Measurements from ENCODE around the gene ITPKB.

Gene ITPKB

DNA sequence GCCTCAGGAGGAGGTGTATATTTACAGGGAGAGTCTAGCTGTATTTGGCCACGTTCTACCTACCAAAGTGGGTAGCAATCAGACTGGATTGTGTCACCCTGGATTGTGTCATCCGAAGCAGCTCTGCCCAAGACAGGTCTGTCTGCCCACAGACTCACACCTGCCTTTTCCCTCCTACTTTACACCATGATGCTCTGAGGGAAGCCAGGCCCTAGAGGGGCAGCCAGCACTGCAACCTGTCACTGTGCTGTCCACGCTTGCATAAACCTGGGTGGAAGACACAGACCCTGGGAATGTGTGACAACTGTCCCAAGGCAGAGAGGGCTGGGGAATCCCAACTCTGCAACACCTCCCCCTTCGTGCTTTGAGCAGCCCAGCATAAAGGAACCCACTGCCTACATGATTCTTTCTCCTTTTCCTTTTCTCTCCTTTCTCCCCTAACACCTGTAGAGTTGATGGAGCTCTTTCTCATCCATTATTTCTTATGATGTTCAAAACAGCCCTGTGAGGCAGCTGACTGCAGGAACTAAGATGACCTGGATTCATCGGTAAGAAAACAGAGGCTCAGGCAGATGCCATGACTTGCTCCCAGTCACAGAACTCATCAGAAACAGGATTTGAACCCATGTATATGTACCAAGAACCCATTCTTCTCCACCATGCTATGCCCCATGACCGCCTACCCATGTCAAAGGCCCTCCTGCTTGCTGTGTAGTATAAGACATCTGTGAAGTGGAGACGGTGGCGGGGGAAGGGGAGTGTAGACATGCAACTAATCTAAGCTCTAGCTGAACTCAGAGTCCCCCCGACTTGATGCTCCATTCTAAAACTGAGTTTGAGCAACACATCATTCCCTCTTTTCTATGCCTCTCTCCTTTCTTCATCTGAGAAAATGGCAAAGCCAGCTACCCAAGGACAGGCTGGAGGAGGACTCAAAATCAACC is 55.9 kb downstream of the ITPKB start:
- DNase-seq, result no peak

DNA sequence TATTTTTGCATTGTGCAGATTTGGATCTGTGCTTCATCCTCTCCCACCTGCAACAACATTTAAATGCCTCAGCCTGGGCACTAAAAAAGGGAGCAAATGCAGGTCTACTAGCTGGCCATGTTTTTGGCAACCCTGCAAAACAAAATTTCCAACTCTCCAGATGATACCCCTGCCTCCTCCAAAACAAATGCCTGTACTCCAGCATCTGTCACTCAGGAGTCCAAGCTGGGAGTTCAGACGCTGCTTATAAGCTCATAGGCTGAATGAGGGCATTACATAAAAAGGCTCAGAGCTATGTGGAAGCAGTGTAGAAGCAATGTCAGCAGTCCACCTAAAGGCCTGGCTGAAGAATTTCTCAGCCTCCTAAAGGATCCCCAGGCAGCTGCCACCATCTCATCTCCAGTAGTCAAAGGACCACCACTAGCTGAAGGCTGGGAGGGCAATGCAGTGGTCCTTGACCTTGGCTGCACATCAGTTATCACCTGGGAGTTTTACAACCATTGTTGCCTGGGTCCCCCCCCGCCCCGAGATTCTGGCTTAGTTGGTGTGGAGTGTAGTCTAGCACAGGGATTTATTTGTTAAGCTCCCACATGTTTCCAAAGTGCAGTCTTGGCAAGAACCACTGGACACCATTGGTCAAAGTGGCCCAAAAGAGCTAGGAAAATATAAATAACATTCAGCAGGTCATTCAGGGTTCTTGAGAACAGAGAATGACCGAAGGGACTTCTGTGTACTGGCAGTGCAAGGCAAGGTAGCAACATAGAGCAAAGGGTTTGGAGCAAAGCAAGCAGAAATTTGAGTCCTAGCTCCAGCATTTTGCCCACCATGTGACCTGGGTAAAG is 57.2 kb downstream of the ITPKB start:
- no peak for DNase-seq

DNA sequence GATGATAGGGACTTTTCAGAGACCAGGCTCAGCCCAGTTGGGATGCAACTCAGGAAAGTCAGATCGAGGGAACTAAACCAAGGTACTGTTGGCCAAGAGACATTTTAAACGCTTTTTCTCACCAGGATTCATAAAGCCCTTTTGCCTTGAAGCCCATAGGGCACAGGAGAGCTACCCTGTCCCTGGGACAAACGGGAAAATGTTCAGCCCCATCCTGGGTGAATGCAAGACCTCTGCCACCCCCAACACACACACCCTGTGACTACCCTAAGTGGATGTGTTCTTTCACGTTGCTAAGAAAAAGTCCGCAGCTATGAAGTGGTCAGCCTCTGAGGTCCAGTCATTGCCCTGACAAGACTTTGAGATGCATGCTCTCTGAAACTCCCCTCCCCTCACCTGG is 58.4 kb downstream of the ITPKB start:
- DNase-seq, result no peak

DNA sequence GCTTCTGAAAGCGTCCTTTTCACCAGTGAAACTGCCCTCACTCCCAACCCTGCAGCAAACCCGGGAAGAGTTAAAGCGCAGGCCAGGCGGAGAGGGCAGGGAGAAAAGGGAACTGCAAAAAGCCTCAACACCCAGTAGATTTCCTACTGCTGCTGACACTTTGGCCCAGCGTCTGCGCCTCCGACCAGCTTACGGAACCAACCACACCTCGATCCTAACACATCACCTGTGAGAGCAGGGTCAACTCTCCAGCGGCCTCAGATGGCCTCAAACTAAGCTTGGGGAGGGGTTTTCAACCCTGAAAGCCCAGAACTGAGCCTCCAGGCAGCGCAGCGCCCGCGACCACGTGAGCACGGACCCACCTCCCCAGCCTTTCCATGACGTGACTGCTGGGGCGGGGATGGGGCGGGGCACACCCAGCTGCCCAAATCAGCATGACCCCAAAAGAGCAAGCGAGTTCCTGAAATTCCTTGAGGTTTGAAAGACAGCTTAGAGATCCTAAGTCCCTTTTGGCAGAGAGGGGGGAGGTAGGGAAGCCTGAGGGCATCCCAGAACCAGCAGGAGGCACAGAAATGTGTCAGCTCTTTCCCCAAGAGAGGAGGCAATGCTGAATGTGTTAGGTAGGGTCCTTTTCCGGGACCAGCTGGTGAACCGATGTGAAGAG is 59.1 kb downstream of the ITPKB start:
- DNase-seq, result no peak

DNA sequence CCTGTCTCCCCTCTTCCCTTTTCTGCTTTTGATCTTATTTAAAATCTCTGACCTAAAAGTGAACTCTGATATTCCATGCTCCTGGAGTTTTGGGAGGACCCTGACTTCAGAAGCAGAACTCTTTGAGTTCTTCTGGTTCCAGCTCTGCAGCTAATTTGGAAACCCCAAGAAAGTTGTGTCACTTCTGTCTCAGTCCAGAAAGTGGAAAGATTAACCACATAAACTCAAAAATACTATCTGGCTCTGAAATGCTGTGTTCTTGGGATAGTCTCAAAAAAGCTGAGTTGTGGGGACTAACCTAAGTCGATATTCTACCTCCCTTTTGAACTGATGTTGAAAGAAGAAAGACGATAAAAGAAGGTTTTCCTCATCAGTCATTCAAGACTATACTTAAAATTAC is 59.8 kb downstream of the ITPKB start:
- no peak for DNase-seq

DNA sequence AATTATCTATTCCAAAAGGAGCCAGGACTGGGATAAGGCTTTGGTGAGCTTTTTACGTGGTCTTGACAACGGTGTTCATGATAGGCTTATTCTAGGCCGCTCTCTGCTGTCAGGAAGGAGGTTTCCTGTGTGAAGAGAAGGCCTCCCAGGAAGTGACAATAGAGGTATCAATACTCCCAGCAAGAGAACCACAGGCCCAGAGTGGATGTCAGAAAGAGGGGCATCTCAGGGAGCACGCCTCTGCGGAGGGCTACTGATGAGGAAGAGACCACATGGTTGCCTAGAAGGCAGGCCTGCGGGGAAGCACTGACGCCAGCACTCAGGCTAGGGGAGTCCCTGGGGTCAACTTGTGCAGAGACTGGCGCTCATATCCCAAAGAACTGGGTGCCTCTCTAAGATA is 60.4 kb downstream of the ITPKB start:
- DNase-seq, result no peak

DNA sequence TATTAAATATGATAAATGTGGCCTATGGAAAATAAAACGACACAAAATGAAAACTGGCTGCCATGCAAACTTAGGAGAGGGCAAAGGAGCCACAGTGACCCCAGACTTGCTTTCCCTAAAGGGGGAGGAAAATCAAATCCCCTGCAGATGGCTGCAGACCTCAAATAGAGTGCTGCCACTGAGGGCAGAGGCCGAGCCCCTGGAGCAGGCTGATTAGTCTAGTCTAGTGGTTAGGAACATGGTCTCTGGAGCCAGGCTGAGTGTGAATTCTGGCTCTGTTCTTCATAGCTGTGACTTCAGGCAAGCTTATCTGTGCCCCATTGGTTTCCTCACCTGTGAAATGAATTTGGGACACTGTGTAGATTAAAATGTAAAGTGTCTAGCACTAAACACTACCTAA is 60.8 kb downstream of the ITPKB start:
- DNase-seq, result no peak

DNA sequence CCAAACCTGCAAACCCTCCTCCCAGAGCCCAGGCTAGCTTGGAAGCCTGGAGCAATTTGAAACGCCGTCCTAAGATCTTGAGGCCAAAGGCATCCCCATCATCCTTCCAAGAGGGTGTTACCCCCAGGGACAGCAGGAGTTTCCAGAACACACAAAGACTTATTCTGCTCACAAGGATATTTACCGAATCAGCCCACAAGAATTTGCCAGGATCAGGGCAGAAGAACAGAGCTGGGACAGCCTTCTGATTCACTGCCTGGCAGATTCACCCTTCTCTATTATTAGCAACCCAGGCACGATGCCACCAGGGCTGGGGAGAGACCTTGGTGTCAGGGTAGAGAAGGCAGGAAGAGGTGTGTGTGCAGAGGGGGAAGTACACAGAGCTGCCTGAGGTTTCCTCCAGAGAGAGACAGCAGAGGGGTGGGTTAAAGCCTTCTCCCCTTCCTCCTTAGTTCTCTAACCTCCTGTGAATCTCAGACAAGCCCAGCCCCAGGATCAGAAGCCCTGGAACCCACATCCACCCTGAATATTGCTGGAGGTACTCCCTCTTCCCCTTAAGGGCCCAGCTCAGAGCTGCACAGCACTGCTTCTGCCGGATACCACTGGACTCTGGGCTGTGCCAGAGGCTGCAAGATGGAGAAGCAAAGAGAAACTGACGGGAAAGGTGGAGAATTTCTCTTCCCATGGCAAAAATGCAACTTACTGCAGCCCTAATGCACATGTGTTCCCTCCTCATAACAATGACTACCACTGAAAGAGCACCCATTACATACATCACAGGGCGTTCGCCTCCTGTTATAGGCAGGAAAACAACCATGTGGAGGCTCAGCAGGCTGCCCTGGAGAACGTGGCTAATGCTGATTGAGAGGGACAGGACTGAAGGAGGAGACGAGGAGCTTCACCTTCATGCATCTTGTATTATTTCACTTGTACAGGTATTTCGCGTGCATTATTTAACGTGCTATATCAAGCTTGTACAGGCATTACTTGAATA is 61.8 kb downstream of the ITPKB start:
- no peak for DNase-seq

DNA sequence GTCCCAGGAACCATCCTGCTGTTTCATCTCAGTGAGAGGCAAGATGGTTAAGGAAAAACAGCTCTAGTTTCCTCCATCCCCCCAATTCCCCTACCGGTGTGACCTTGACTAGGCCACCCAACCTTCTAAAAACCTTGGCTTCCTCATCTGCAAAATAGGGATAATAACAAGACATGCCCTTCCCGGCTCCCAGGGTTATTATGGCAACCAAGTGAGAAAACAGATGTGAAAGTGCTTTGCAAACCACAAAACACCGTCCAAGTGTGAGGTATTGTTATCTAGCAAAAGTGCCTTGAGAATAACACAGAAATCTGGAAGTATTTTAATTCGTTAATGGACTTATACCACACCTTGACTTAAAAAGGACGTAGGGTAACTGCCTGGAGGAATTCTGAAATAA is 62.7 kb downstream of the ITPKB start:
- no peak for DNase-seq

DNA sequence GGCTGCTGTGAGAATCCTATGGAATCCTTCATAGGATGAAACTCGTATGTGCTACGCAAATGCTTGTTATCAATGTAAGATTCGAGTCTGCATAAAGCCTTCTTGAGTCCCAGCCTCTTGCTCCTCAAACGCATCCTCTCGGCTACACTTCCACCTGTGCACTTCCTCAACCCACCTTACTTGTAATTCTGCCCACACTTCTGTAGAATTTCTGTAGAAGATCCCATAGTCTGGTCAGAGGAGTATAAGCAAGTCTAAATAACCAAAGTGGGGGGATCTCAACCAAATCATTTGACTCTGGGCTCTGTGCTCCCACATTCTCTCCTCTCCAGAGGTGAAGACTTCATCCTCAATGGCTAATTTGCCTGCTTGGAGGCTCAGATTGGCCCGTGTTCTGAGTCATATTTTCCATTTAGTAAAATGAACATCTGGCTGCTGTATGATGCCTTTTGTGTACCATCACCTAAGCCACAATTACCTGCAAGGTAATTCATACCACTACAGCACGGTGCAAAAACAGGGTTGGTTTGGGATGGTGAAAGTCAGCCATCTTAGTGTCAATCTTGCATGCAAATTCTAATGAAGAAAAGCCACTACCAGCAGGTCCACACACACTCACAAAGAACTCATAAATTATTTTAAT is 63.2 kb downstream of the ITPKB start:
- DNase-seq, result no peak

DNA sequence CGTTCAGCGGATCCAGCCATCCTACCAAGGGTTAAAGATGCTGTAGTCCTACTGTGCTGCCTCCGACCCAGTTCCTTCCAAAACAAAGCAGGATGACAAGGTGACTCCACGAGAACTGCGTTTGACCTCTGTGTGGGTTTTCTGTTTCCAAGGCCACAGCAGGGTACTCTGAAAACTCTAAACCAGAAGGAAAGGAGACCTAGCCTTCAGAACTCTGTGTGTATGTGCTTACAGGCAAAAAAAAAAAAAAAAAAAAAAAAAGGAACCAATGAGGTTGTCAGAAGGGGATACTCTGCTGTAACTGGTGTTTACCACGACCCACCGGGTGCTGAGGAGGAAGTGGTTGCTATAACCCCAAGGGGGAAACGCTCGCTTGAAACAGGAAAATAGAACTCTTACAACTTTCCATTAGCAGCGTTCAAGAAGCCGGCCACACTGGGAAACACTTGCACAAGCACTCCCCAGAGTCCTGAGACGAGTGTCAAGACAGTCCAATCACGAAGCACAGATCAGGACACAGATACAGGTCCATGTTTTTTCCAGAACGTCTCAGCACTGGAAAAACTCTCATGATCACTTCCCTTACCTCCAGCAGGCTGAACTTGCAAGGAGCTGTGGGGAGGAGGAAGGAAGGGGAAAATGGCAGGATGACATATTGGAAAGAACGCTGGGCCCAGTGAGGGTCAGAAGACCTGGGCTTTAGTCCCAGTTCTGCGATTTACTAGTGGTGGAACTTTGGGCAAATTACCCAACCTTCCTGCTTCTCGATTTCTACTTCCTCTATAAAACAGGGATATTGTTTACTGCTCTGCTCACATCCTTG is 64.0 kb downstream of the ITPKB start:
- DNase-seq, result no peak

DNA sequence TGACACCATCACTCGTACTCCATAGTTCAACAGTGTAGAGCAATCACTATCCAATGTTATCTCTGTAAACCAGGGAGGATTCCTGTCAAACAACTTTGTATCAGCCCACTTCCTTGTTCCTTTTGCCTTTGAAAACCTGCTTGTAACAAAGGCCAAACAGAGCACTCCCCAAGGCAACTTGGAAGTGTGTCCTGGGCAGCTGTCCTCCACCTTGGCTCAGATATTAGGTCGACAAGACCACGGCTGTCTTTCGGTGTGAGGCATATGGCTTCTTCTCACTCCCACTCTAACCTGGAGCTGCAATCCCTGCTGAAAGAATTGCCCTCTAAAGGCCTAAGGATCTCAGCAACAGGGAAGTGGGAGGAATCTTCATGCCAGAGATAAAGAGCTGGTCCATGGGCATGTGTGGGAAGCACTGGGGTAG is 66.7 kb downstream of the ITPKB start:
- no peak for DNase-seq

DNA sequence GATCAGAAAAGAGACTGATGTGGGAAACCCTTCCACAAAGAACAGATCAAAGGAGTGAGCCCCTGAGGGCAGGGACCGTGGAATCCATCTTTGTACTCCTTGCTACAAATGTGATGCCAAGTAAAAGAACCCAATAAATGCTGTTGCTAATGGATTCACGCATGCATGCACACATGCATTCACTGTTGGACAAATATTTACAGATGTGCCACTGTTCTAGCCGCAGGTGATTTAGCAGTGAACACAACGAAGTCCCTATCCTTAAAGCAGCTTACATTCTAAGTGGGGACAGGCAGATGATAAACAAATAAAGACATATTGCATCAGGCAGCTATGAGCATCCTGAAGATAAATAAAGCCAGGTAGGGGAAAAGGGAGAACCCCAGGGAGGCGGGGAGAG is 67.8 kb downstream of the ITPKB start:
- peak; percentile 92 for DNase-seq

DNA sequence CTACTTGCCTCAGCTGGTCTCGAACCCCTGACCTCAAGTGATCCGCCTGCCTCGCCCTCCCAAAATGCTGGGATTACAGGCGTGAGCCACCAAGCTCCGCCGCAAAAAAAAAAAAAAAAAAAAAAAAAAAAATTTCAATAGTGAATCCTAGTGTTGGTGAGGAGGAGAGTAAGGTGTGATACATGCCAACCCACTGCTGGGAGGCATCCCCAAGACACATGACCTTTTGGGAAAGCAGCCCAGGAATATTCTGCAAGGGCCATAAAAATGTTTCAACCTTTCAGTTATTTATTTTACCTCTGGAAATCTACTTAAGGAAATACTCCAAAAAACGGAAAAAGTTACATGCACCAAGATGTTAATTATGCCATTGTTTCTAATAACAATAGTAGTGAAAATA is 69.0 kb downstream of the ITPKB start:
- no peak for DNase-seq

DNA sequence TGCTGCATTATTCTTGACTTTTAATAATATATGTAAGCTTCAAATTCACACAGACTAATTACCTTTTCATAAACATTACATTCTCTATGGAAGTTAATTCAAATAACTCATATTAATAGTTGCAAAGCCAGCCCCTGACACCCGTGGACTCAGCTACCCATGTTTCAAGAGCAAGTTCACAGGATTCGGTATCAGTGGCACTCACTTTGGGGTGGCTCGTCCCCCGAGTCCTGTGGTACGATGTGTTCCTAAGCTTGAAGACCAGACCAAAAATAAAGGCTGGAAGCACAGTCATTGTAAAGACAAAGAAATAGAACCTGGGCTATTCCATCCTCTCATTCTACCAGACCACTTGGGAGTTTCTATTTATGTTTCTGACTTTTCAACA is 70.9 kb downstream of the ITPKB start:
- DNase-seq, result no peak

DNA sequence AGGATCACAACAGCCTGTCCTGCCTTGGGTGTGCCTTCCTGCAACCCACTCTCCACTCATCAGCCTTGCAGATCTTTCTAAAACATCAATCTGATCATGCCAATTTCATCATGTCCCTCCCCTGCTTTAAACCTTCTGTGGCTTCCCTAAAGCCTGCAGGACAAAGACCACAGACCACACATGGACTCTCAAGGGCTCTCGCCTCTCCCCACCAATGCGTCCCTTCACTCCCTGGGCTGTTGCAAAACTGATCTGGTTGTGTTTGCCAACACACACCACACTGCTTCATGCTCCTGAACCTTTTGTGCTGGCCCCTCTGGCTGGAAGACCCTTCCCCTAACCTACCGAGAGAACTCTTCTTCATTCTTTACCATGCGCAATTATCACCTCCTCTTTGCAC is 72.4 kb downstream of the ITPKB start:
- no peak for DNase-seq

DNA sequence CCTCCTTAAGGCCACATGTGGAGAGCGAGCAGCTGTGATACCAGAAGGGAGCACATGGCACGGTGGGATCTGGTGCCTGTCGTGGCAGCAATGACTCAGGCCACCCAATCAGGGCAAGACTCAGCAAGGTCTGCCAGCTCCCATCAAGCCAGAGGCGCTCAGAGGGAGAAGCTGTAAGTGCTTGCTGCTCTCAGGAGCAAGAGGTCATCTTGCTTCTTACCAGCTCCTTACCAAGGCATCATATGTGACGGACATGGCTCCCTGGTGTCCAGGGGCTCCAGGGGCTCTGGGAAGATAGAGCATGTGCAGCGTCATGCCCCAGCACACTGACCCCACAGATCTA is 72.9 kb downstream of the ITPKB start:
- no peak for DNase-seq

DNA sequence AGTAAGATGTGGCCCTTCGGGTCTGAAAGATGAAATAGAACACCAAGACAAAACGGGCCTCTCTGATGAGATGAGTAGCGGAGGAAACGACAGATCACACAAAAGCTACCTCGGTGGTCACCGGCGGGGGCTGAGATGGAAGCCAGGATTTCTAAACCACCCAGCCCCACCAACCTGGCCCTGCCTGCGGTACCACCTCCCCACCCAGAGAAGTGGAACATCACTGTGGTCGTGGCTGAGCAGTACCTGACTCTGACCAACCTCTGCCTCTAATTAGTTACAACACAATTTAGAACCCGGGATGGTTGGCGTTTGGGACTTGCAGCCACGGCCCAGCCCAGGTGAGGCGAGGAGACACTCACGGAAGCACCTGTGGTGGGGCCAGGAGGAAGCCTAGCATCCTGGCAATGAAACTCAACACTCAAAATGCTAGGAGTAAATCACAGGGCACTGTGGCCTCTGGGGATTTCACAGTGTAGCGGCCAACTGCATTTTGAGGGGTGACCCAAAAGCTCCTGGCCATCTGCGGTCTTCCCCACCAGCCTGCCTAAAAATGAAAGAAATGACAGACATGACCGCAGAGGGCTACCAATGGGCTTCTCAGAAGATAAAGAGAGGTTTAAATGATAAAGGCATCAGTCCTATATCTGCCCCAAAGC is 73.4 kb downstream of the ITPKB start:
- no peak for DNase-seq

DNA sequence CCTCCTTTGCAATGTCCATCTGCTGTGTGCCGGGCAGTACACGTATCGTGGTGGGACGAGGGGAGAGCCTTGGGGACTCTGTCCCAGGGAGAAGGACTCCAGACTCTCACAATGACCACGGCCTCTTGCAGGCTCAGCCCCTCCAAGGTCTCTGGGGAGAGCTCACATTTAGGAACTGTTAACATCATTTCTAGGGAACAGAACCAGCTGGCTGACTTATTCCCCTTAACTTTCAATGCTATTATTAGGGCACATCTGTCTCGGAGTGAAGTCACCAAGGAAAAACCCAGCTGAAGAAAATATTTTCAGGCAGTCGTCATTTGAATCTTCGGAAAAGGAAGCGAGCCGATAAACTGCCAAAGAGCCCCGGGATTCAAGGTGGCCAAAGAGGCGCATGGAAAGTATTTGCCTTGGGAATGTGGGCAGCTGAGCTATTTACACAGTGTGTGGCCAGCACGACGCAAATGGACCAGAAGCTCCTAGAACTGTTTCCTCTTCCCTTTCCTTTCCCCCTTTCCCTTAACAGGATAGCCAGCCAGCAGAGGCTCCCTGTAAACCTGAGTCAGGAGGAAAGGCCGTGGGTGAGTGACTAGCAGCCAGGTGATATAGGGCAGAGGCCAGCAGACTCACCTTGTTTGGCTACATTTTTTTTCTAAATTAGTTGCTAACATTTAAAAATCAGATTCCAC is 74.5 kb downstream of the ITPKB start:
- DNase-seq, result no peak

DNA sequence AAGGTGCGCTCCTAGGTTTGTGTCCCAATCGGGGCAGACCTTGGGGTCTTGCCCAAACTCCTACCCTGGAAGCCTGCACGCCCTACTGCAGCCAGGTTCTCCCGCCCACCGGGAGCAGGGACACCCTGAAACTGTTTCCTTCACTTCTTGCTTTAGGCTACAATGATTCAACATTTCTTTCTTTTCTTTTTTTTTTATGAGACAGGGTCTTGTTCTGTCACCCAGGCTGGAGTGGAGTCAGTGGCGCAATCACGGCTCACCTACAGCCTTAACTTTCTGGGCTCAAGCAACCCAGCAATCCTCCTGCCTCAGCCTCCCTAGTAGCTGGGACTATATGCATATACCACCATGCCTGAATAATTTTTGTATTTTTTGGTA is 75.8 kb downstream of the ITPKB start:
- no peak for DNase-seq

All from NCI-H345 (cell line).